Vagina (tissue), 2 donors: ENCODE results near the gene SMAD6. TPM values are rescaled to one million over a fixed set of nuclear protein-coding genes. Genes with fewer than 3 reads are reported as not detected.

Experiments used
- DNase-seq, 2 donors: peaks; one replicate each; pipeline ENCODE4 v3.0.0-alpha.2; 2017; ENCODE audit errors: extremely low spot score in 2 of 2
- H3K27ac ChIP-seq: fragments of 200-600 bp; sonication (generic); one replicate; pipeline ENCODE4 v1.5.1; 2019
- H3K27me3 ChIP-seq: fragments of 200-600 bp; sonication (generic); one replicate; pipeline ENCODE4 v1.5.1; 2019
- H3K36me3 ChIP-seq, 2 donors: fragments of 200-600 bp; sonication (generic); one replicate each; pipeline ENCODE4 v1.5.1; 2017 to 2019
- H3K4me1 ChIP-seq: fragments of 200-600 bp; sonication (generic); one replicate; pipeline ENCODE4 v1.5.1; 2019
- H3K4me3 ChIP-seq, 2 donors: fragments of 200-600 bp; sonication (generic); 1 replicate in 1 of 2; 2 replicates in 1 of 2; pipeline ENCODE4 v1.5.1; 2016 to 2019
- H3K9me3 ChIP-seq: fragments of 200-600 bp; sonication (generic); one replicate; pipeline ENCODE4 v1.5.1; 2019
- CTCF ChIP-seq, 3 experiments: fragments of 450-650 bp in 2 of 3; fragments of 200-600 bp in 1 of 3; sonication (generic) in 1 of 3; IDR thresholded peaks; one replicate each; pipeline ENCODE4 v1.5.1; 2017 to 2019; ENCODE audit warnings: antibody characterized with exemption in 3 of 3, mild to moderate bottlenecking in 2 of 3, moderate library complexity in 2 of 3
- POLR2A ChIP-seq, 2 donors: fragments of 450-650 bp; IDR thresholded peaks; one replicate each; pipeline ENCODE4 v1.6.1; 2017; ENCODE audit warnings: antibody characterized with exemption in 2 of 2, mild to moderate bottlenecking in 2 of 2, moderate library complexity in 2 of 2
- POLR2AphosphoS5 ChIP-seq, 2 donors: sonication (generic); formaldehyde crosslinking; IDR thresholded peaks; one replicate each; pipeline ENCODE4 v1.9.0; 2017; ENCODE audit warnings: antibody characterized with exemption in 2 of 2, mild to moderate bottlenecking in 2 of 2, low read depth in 1 of 2; ENCODE audit not compliant: insufficient read depth in 1 of 2
- intact Hi-C: fragments of 100-400 bp; cut with DNase I; formaldehyde crosslinking; loops from one replicate; pipeline ENCODE4 v1.15.1; 2023
- total RNA-seq: library from RNA; depleted of rRNA; stranded (reverse); fragments of >200 nt; gene quantifications from one replicate; pipeline ENCODE4 v1.2.3, GENCODE V29; 2016

The SMAD6 gene
- total RNA-seq, 1 donor from 2014 or later = 28.5 TPM

GRCh38 chr15:66704803-66705153, 2.7 kb downstream of the SMAD6 start:
- Histone ChIP-seq H3K27ac (peak overlapping the region; percentile 16), H3K4me1 (peaks cover 50% of the 10 kb centered on the region), H3K9me3 (no peaks in the 10 kb centered on the region), H3K4me3 (peak overlapping the region; percentile 53 to 84), H3K36me3 (no peaks in the 10 kb centered on the region), H3K27me3 (no peaks in the 10 kb centered on the region)
- TF ChIP-seq CTCF (IDR thresholded peaks at IDR 0.05) (no peak), POLR2A (IDR thresholded peaks at IDR 0.05) (no peak), POLR2AphosphoS5 (IDR thresholded peaks at IDR 0.05; ENCODE audit: insufficient read depth in 1 of 2, low read depth in 1 of 2) (no peak)
- no peak for DNase-seq
- intact Hi-C loops = loop anchor here (2.0 to 5.0 kb wide), 3 partner anchors 68 to 146 kb away; no protein-coding TSS in a partner anchor

- H3K27me3 ChIP-seq = no peaks in the 10 kb centered on the region
- peaks cover 50% of the 10 kb centered on the region for H3K4me1 ChIP-seq
- H3K27ac ChIP-seq = peak overlapping the region; percentile 16
- H3K36me3 ChIP-seq = no peaks in the 10 kb centered on the region
- intact Hi-C loops = loop anchor here (2.0 to 5.0 kb wide), 2 partner anchors 67 to 145 kb away; no protein-coding TSS in a partner anchor
- H3K9me3 ChIP-seq = no peaks in the 10 kb centered on the region
- DNase-seq = no peak
- TF ChIP-seq CTCF (IDR thresholded peaks at IDR 0.05) (no peak), POLR2AphosphoS5 (IDR thresholded peaks at IDR 0.05; ENCODE audit: insufficient read depth in 1 of 2, low read depth in 1 of 2) (no peak), POLR2A (IDR thresholded peaks at IDR 0.05) (no peak)
- H3K4me3 ChIP-seq = peak overlapping the region; percentile 53 to 84
Observed at GRCh38 chr15:66705277-66706146, 3.5 kb downstream of the SMAD6 start.

GRCh38 chr15:66706225-66706732, 4.2 kb downstream of the SMAD6 start:
- no peak for TF ChIP-seq POLR2A (IDR thresholded peaks at IDR 0.05)
- no peak for TF ChIP-seq CTCF (IDR thresholded peaks at IDR 0.05)
- no peak for TF ChIP-seq POLR2AphosphoS5 (IDR thresholded peaks at IDR 0.05; ENCODE audit: insufficient read depth in 1 of 2, low read depth in 1 of 2)
- Histone ChIP-seq H3K9me3 (no peaks in the 10 kb centered on the region), H3K36me3 (no peaks in the 10 kb centered on the region), H3K27me3 (no peaks in the 10 kb centered on the region), H3K27ac (peak overlapping the region; percentile 65), H3K4me1 (peaks cover 57% of the 10 kb centered on the region), H3K4me3 (peak overlapping the region in 1 of 2 donors; percentile 10)
- intact Hi-C loops = loop anchor here (5.0 kb wide), 1 partner anchor 66 kb away; no protein-coding TSS in a partner anchor
- DNase-seq = no peak

- DNase-seq = no peak
- Histone ChIP-seq H3K4me3 (peak overlapping the region in 1 of 2 donors; percentile 10), H3K36me3 (no peaks in the 10 kb centered on the region), H3K27ac (peak overlapping the region; percentile 65), H3K27me3 (no peaks in the 10 kb centered on the region), H3K9me3 (no peaks in the 10 kb centered on the region), H3K4me1 (peaks cover 56% of the 10 kb centered on the region)
- no peak for TF ChIP-seq POLR2A (IDR thresholded peaks at IDR 0.05)
- no peak for TF ChIP-seq CTCF (IDR thresholded peaks at IDR 0.05)
- TF ChIP-seq POLR2AphosphoS5 (IDR thresholded peaks at IDR 0.05; ENCODE audit: insufficient read depth in 1 of 2, low read depth in 1 of 2) = no peak
- intact Hi-C loops = loop anchor here (5.0 kb wide), 1 partner anchor 65 kb away; no protein-coding TSS in a partner anchor
Observed at GRCh38 chr15:66706840-66707239, 4.8 kb downstream of the SMAD6 start.
